GM12878 (cell line): Measurements from ENCODE around the gene TTLL10. TPM values are rescaled to one million over a fixed set of nuclear protein-coding genes. Genes with fewer than 3 reads are reported as not detected.

Experiments
- ATAC-seq: fragments of 200-7000 bp; cut with Tn5 transposase; 3 replicates; pipeline ENCODE4 v1.9.1; 2020; ENCODE audit warnings: mild to moderate bottlenecking, moderate library complexity
- BruUV-seq: library from RNA; stranded (reverse); fragments of 400-500 nt; replicated peaks from 2 replicates; lab custom pipeline; 2021; lab: Mats Ljungman, UMichigan
- CTCF ChIA-PET: fragments of 300-600 bp; sonication (Branson Sonifier 250); formaldehyde crosslinking; extraction: SDS; loops from one replicate; lab custom pipeline; 2021; ENCODE audit warnings: inconsistent platforms; lab: Yijun Ruan, JAX
- POLR2A ChIA-PET: fragments of 350-600 bp; formaldehyde crosslinking; extraction: SDS; loops from one replicate; lab custom pipeline; 2021; ENCODE audit warnings: inconsistent platforms; lab: Charles Lee
- RAD21 ChIA-PET: fragments of 300-600 bp; sonication (Branson Sonifier 250); formaldehyde crosslinking; loops from one replicate; lab custom pipeline; 2023; ENCODE audit warnings: antibody characterized with exemption; ENCODE audit not compliant: unreplicated experiment; lab: Charles Lee
- SMC1A ChIA-PET: fragments of 300-600 bp; sonication (Branson Sonifier 250); formaldehyde crosslinking; loops from one replicate; lab custom pipeline; 2023; ENCODE audit not compliant: unreplicated experiment, uncharacterized antibody; lab: Charles Lee
- DNase-seq: peaks from one replicate; pipeline ENCODE4 v3.0.0-alpha.2; 2011; ENCODE audit warnings: low read depth, low spot score
- FAIRE-seq: peaks from 3 replicates; lab custom pipeline; 2011; peaks lifted over from hg19 to GRCh38; lab: Jason Lieb, UNC
- H2AFZ ChIP-seq: 2 replicates; pipeline ENCODE4 v1.6.0; 2011; ENCODE audit warnings: low read depth, low read length, control low read depth; ENCODE audit not compliant: control insufficient read depth
- H3K27ac ChIP-seq: 2 replicates; pipeline ENCODE4 v1.5.1; 2011; ENCODE audit warnings: control low read depth; ENCODE audit not compliant: control insufficient read depth, insufficient read depth
- H3K27me3 ChIP-seq, 2 experiments: replicated peaks in 1 of 2; 2 replicates each; pipeline versions ENCODE4 v1.6.0 to v1.6.1; 2011; ENCODE audit warnings: low read length in 1 of 2; ENCODE audit not compliant: control insufficient read depth in 2 of 2, insufficient read depth in 2 of 2
- H3K36me3 ChIP-seq, 2 experiments: 2 replicates each; pipeline ENCODE4 v1.5.1; 2011; ENCODE audit warnings: low read length in 1 of 2; ENCODE audit not compliant: control insufficient read depth in 2 of 2, insufficient read depth in 2 of 2
- H3K4me1 ChIP-seq: 2 replicates; pipeline ENCODE4 v1.6.1; 2011; ENCODE audit warnings: mild to moderate bottlenecking, low read length, moderate library complexity, mixed read lengths; ENCODE audit not compliant: control insufficient read depth, insufficient read depth
- H3K4me2 ChIP-seq: 2 replicates; pipeline ENCODE4 v1.6.0; 2011; ENCODE audit warnings: control low read depth; ENCODE audit not compliant: control insufficient read depth, insufficient read depth
- H3K4me3 ChIP-seq: fragments of 200-600 bp; sonication (generic); 2 replicates; pipeline ENCODE4 v1.5.1; 2016
- H3K79me2 ChIP-seq: 2 replicates; pipeline ENCODE4 v1.6.0; 2011; ENCODE audit warnings: low read length; ENCODE audit not compliant: control insufficient read depth, insufficient read depth
- H3K9ac ChIP-seq: 2 replicates; pipeline ENCODE4 v1.8.0; 2011; ENCODE audit warnings: low read length, control low read depth, mixed read lengths; ENCODE audit not compliant: control insufficient read depth, insufficient read depth
- H3K9me3 ChIP-seq: replicated peaks from 3 replicates; pipeline ENCODE4 v1.5.1; 2011; ENCODE audit warnings: mild to moderate bottlenecking, low read length; ENCODE audit not compliant: control insufficient read depth, insufficient read depth
- H4K20me1 ChIP-seq: 2 replicates; pipeline ENCODE4 v1.6.0; 2011; ENCODE audit not compliant: control insufficient read depth, insufficient read depth
- BACH1 ChIP-seq: fragments of 450-650 bp; IDR thresholded peaks from 2 replicates; pipeline ENCODE4 v1.6.1; 2017; ENCODE audit warnings: mild to moderate bottlenecking, borderline replicate concordance
- CBFB ChIP-seq: IDR thresholded peaks from 2 replicates; pipeline ENCODE4 v1.6.1; 2016; ENCODE audit warnings: antibody characterized with exemption, low read depth
- DPF2 ChIP-seq: fragments of 450-650 bp; IDR thresholded peaks from 2 replicates; pipeline ENCODE4 v1.6.1; 2017; ENCODE audit warnings: mild to moderate bottlenecking
- EP300 ChIP-seq, 2 experiments: fragments of 150-350 bp in 1 of 2; IDR thresholded peaks; 2 replicates each; pipeline ENCODE4 v1.6.1; 2011 to 2012; ENCODE audit warnings: low read depth in 2 of 2, low read length in 2 of 2, borderline replicate concordance in 1 of 2, improper control_type of control experiment in 1 of 2, inconsistent platforms in 1 of 2; ENCODE audit not compliant: control insufficient read depth in 1 of 2
- ESRRA ChIP-seq: IDR thresholded peaks from 2 replicates; pipeline ENCODE4 v1.6.1; 2012; ENCODE audit warnings: mild to moderate bottlenecking, low read length, improper control_type of control experiment
- GABPA ChIP-seq: IDR thresholded peaks from 2 replicates; pipeline ENCODE4 v1.6.1; 2014; ENCODE audit warnings: antibody characterized with exemption, low read depth, mild to moderate bottlenecking, inconsistent platforms
- IRF5 ChIP-seq: fragments of 450-650 bp; IDR thresholded peaks from 2 replicates; pipeline ENCODE4 v1.6.1; 2017; ENCODE audit warnings: borderline replicate concordance
- KAT2A ChIP-seq: conservative IDR thresholded peaks from 2 replicates; pipeline ENCODE4 v1.6.1; 2011; ENCODE audit warnings: low read depth, low read length; ENCODE audit not compliant: control insufficient read depth
- RAD21 ChIP-seq: IDR thresholded peaks from 2 replicates; pipeline ENCODE4 v1.6.1; 2011; ENCODE audit warnings: mild to moderate bottlenecking, low read depth, low read length, moderate library complexity; ENCODE audit not compliant: insufficient read depth
- RB1 ChIP-seq: fragments of 450-650 bp; formaldehyde crosslinking; IDR thresholded peaks from 2 replicates; pipeline ENCODE4 v1.6.1; 2017; ENCODE audit warnings: mild to moderate bottlenecking, borderline replicate concordance
- RFX5 ChIP-seq: IDR thresholded peaks from 2 replicates; pipeline ENCODE4 v1.6.1; 2011; ENCODE audit warnings: low read depth, low read length, improper control_type of control experiment
- RUNX3 ChIP-seq: IDR thresholded peaks from 2 replicates; pipeline ENCODE4 v1.6.1; 2012; ENCODE audit warnings: low read length, inconsistent platforms
- SIN3A ChIP-seq: IDR thresholded peaks from 2 replicates; pipeline ENCODE4 v1.6.1; 2012; ENCODE audit warnings: low read depth, low read length, improper control_type of control experiment
- SMAD5 ChIP-seq: IDR thresholded peaks from 2 replicates; pipeline ENCODE4 v1.6.1; 2016; ENCODE audit warnings: antibody characterized with exemption, low read depth
- SMC3 ChIP-seq: IDR thresholded peaks from 2 replicates; pipeline ENCODE4 v1.6.1; 2011; ENCODE audit warnings: low read length, improper control_type of control experiment, borderline replicate concordance
- TBL1XR1 ChIP-seq: IDR thresholded peaks from 2 replicates; pipeline ENCODE4 v1.6.1; 2012; ENCODE audit warnings: low read depth, low read length, improper control_type of control experiment
- ZBTB11 ChIP-seq: fragments of 450-650 bp; formaldehyde crosslinking; IDR thresholded peaks from 2 replicates; pipeline ENCODE4 v1.5.0; 2022; ENCODE audit warnings: mild to moderate bottlenecking, missing genetic modification characterization
- WGBS: methylation state at CpG from one replicate; pipeline ENCODE4 v1.1.6; 2016; ENCODE audit warnings: low lambda C conversion rate; ENCODE audit not compliant: insufficient replicate concordance, insufficient coverage; ENCODE audit errors: missing lambda C conversion rate; 5-methylcytosine and 5-hydroxymethylcytosine counted together
- in situ Hi-C: fragments of 300-500 bp; cut with MboI; formaldehyde crosslinking; loops from 9 replicates; pipeline ENCODE4 v1.14.3; 2018; ENCODE audit warnings: mixed read lengths
- intact Hi-C: fragments of 100-400 bp; cut with micrococcal nuclease; formaldehyde crosslinking; loops from one replicate; pipeline ENCODE4 v1.14.2; 2022; ENCODE audit not compliant: unreplicated experiment
- polyA plus RNA-seq, 11 experiments: library from polyadenylated mRNA; depleted of rRNA in 4 of 11; unstranded in 6 of 11; stranded (reverse) in 5 of 11; fragments of >200 nt; fragmentation: Nextera tagmentation in 4 of 11; fragmentation: Illumina TruSeq in 1 of 11; extraction: Ambion mirVana in 4 of 11; extraction: Trizol in 1 of 11; gene quantifications; 1 replicate in 1 of 11; 2 replicates in 10 of 11; pipeline versions ENCODE4 v1.2.1 to v1.2.3, GENCODE V29; 2011 to 2016; ENCODE audit warnings: inconsistent platforms in 2 of 11, missing spikeins in 2 of 11, low read depth in 1 of 11
- total RNA-seq, 4 experiments: library from RNA; depleted of rRNA in 3 of 4; stranded (reverse); fragments of >200 nt in 3 of 4; fragmentation: Illumina TruSeq in 1 of 4; extraction: Trizol in 1 of 4; gene quantifications; 2 replicates each; pipeline versions ENCODE4 v1.2.1 to v1.2.3, GENCODE V29; 2013 to 2021

Gene TTLL10
- total and polyA plus RNA-seq, 10 of the 15 experiments (the other 5 are each of a cell fraction or from before 2014, with no cell fraction given) = not detected

GRCh38 chr1:1153874-1154273 is 19.8 kb upstream of the TTLL10 start:
- no TSS peak for BruUV-seq
- DNase-seq = no peak
- Histone ChIP-seq H3K4me2 (no peak overlapping the region), H3K9ac (no peak overlapping the region), H3K36me3 (no peaks in the 10 kb centered on the region), H2AFZ (no peak overlapping the region), H3K27me3 (no peaks in the 10 kb centered on the region), H3K9me3 (no peaks in the 10 kb centered on the region; the same call in 2 of the 3 replicates), H3K79me2 (no peaks in the 10 kb centered on the region), H3K4me1 (peaks cover 7% of the 10 kb centered on the region), H3K27ac (no peak overlapping the region), H3K4me3 (no peak overlapping the region), H4K20me1 (no peaks in the 10 kb centered on the region)
- SMC1A ChIA-PET = interaction anchor here (0.7 kb wide), 1 partner anchor 34 kb away, joined by 3 read pairs; no protein-coding TSS in a partner anchor
- FAIRE-seq = no peak
- TF ChIP-seq SMC3 (no peak), GABPA (no peak), ZBTB11 (CRISPR knock-in tag) (no peak), DPF2 (no peak), RB1 (no peak), TBL1XR1 (no peak), RAD21 (no peak), RFX5 (no peak), KAT2A (no peak), SMAD5 (no peak), IRF5 (no peak), EP300 (IDR thresholded peaks at IDR 0.05; ENCODE audit: borderline replicate concordance in 1 of 2, control insufficient read depth in 1 of 2, low read depth in 2 of 2, low read length in 2 of 2) (no peak), SIN3A (no peak), BACH1 (no peak), RUNX3 (no peak), ESRRA (no peak), CBFB (no peak)
- intact Hi-C loops (no loop called here), in situ Hi-C loops (no loop called here)
- no peak for ATAC-seq
- POLR2A ChIA-PET = no interaction called here
- CTCF ChIA-PET = no interaction called here
- WGBS = 81% methylated on average over 4 of the region's 4 CpGs
- RAD21 ChIA-PET = no interaction called here
